RCC 7860 (cell line): Measurements from ENCODE around the gene ZNF22.
A peak's percentile ranks its signal among the peaks of the same experiment; 100 is the strongest.

Source experiments
- DNase-seq: peaks from one replicate; pipeline ENCODE4 v3.0.0-alpha.2; 2015; ENCODE audit warnings: low spot score
- FAIRE-seq: peaks from 2 replicates; lab custom pipeline; 2012; peaks lifted over from hg19 to GRCh38; lab: Jason Lieb, UNC

The ZNF22 gene

DNA sequence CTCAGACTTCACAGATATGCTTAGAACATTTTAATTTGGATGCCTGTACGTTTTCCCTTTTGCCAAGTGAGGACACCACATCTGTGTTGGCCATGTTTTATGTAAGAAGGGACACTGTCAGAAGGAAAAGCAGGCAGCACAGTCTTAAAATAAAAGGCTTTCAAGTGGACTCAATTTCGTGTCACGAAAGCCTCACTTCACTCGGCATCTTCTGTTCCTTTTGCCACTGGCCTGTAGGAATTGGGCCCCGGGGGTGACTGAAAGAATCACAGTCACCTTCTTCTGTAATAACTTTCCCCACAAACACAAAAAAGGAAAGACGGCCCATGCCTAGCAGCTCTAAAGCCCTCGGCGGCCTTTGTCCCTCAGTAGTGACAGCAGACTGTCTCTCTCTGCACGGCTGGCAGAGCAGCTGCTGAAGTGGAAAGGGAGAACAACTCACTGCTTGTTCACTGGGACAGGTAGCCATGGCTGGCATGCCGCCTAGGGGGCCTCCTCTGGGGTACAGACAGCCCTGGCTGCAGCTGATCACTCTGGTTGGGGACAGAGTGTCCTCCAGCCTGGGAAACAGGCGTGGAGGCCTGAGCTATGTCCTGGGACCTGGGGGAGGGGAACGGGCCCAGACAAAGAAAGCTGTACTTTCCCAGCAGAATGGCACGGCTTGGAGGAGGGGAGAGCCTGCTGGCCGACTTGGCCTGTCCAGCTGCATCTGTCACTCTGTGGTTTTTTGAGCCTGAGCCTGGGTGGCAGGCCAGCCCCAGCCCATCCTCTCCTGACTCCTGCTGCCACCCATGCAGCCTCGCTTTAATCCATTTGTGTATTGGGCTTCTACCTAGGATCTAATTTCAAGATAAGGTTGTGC, 36.7 kb upstream of the ZNF22 start:
- DNase-seq = peak; percentile 86

DNA sequence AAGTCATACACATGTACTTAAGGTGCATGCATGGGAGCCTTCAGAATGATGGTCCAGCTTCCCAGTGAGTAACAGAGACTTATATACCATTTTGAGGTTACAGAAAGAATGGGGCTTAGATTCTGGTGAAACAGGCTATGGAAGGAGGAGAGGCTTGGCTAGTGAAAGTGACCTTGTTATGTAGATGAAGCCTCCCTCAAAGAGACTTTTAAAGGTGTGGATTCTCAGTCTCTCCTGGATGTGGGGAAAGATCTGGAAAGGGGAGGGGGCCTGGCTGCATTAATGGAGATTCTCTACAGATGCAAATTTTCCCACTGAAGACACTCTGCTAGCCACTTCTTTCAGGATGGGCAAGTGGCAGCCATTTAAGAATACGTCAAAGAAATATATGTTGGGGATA, 35.6 kb upstream of the ZNF22 start:
- no peak for DNase-seq
- no peak for FAIRE-seq

More for the DNA sequence above, 36.7 kb upstream of the ZNF22 start:
- FAIRE-seq = peak; percentile 81

DNA sequence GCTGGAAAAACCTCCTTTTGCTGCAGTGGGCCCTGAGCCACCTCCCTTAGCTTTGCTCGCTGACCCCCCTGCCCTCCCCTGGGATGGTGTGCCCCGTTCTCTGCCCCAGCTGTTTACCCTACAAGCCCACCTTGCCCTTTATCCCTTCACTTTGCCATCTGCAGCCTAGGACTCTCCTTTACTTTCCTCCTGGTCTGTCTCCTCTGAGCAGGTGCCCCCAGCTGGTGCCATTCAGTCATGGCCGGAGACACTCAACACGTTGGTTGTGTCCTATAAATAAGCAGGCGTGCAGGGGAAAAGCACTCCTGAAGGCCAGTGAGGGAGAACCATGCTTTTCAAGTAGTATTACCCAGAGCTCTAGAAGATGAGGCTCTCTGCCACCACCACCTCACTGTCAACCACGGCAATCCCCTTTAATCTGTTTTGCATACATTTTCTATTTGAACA, 35.0 kb upstream of the ZNF22 start:
- FAIRE-seq = no peak
- no peak for DNase-seq

DNA sequence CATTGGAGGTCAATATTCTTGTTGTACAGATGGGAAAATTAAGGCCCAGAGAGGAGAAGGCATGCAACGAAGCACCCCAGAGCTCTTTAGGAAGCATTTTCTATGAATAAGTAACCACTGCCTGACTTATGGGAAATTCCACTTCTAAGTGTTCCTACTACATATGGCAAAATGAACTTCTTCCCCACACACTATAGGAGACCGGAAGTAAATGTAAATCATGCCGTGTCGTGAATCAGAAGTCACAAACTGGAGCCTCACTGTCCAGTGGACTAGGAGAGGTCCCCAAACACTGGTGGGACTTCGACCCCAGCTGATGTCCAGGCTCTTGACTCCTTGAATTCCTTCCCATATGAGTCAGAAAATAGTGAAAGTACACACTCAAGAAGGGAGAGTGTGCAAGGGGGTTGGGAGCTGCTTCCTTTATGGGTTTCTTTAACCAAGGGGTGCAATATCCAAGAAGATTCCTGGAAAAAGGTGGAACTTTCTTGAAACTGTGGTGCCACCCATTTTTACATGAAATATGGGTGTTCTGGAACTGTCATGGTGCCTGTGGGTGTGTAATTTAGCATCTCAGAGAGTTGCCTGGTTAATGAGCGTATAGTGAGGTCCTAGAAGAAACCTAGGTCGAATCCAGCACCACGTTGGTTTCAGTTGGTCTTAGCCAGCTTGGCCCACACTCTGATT, 34.5 kb upstream of the ZNF22 start:
- FAIRE-seq (peak; percentile 79), DNase-seq (peak; percentile 81)

DNA sequence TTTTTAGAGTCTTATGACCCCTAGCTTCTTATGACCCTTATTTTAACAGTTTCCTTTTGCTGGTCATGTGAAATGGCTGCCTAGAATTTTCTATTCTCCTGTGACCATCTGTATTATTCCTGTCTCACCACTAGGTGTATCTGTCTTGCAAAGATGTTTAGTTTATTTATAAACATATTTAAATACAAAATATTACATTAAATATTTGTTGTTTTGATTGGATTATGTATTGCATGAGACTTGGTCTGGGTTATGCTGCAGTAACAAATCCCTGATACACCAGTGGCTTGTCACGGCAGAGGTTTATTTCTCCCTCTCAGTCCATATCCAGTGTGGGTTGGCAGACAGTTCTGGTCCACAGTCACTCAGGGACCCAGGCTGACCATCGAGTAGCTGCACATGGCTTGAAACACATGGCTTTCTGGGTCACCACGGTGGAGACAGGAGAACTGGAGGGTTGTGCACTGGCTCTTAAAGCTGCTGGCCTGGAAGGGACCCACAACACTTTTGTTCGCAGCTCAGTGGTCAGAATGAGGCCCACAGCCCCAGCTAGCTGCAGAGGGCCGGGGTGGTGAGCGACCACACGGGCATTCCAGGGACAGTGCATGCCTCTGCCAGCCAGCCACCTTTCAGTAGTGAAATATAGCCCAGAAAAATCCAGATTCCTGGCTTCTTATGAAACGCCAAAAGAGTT, 33.8 kb upstream of the ZNF22 start:
- FAIRE-seq (peak; percentile 8), DNase-seq (no peak)

DNA sequence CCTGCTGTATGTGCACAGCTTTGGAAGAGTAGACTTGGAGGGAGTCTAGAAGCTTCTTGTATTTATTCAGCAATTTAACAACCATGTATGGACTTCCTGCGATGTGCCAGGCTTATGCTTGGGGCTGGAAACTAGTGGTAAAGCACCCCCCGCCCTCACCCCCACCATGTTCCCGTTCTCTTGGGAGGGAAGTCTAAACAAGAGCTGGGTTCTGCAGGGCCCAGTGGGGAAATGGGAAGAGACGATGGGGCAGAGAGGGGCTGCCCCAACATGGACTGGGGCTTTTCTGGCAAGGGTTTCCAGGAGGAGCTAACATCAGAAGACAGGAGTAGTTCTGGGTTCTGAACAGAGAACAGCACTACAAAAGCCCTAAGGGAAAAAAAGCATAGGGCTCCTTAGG, 33.1 kb upstream of the ZNF22 start:
- FAIRE-seq = no peak

DNA sequence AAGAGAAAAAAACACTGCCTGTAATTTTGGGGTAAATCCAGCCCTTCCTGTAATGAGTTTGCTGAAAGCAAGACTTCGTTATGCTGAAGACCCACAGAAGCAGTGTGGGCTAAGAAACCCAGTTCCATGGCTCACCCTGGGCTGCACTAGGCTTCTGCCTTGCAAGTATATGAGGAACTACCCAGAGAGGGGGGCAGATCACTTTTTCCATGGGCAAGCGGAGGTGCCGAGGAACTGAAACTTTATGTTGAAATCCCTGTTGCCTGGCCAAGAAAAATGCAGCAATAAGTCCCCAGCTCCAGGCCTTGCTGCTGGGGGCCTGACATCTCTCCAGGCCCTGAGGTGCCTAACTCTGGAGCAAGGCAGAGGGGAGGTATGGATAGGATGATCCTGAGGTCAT, 32.6 kb upstream of the ZNF22 start:
- no peak for FAIRE-seq
- DNase-seq = no peak

More for the DNA sequence above, 33.1 kb upstream of the ZNF22 start:
- no peak for DNase-seq

DNA sequence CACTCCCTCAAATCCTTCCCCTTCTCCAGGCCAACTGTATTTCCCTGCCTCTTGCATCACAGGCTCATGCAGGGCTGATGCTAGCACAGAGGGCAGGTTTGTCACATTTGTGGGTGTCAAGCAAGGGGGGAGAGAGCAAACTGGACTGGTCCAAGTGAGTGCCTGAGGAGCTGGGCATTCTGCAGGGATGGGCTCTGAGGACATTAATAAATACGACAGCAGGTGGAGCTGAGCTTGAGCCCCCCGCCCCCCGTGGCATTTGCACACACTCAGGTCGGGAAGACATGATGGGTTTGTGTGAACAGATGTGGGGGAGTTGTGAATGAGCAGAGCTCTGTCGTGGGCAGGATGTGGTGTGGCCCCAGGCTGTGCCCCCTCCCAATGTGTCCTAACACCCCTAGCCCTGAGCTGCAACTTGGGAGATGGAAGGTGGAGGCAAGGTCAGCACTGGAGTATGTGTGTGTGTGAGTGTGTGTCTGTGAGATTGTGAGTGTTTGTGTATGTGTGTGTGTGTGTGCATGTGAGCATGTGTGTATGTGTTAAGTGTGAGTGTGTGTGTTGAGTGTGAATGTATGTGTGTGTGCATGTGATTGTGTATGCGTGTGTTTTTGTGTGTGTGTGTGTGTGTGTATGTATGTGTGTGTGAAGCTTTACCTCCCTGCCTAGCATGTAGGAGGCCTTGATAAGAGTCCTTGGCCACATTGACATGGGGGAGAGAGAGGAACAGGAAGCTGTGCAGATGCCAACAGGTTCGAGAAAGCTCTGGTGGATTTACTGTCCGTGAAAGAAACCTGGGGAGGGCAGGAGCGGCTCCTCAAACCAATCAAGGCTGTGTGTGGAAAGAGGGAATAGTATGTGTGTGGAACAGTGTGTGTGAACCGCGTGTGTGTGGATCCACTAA, 32.0 kb upstream of the ZNF22 start:
- FAIRE-seq = no peak
- DNase-seq = no peak

DNA sequence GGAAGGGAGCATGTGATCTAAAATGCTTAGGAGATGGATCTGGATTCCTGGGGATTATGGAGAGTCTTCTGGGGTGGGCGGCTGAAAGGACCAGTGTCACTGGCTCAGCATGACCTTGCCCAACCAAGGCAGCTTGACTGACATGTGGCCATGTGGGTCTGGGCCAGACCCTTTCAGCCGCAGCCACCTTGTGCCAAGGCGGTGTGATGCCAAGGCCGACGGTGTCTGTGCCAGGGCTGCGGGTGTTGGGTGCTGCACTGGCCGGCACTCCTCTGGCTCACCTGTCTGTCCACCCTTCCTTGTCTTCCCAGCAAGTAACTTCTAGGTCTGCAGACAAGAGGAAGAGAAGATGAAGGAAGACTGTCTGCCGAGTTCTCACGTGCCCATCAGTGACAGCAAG, 30.9 kb upstream of the ZNF22 start:
- FAIRE-seq (no peak), DNase-seq (no peak)

DNA sequence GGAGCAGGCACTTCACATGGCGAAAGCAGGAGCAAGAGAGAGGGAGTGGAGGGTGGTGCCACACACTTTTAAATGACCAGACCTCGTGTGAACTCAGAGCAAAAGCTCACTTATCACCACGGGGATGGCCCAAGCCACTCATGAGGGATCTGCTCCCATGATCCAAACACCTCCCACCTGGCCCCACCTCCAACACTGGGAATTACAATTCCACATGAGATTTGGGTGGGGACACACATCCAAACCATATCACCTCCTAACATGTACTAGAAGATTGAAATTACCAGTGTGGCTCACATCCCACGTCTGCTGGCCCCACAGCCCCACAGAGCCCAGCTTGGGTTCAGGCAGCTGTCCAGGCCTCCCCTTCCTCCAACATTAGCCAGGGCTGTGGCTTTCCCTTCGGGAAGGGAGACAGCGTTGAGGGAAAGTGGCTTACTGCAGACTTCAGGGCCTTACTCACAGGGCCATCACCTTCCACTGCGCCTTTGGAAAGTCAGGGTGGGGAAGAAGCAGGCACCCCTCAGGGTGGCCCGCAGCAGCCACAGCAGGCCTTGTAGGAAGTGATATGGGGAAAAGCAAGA, 29.8 kb upstream of the ZNF22 start:
- DNase-seq (no peak), FAIRE-seq (no peak)

DNA sequence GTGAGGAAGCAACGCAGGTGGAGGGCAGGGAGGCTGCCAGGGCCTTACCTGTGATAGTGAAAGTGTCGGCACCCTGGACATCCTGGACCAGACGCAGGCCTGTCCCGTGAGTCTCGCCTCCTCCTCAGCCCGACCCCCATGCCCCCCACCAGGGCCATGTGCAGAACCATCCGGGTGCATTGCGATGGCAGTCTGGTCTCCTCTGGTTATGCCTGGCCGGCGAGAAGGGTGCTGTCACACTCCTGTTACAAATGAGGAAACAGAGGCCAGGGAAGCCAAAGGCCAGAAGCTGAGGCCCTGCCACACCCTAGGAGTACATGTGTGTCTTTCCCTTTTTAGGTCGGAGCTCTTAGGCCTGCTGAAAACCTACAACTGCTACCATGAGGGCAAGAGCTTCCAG, 29.3 kb upstream of the ZNF22 start:
- FAIRE-seq = no peak

DNA sequence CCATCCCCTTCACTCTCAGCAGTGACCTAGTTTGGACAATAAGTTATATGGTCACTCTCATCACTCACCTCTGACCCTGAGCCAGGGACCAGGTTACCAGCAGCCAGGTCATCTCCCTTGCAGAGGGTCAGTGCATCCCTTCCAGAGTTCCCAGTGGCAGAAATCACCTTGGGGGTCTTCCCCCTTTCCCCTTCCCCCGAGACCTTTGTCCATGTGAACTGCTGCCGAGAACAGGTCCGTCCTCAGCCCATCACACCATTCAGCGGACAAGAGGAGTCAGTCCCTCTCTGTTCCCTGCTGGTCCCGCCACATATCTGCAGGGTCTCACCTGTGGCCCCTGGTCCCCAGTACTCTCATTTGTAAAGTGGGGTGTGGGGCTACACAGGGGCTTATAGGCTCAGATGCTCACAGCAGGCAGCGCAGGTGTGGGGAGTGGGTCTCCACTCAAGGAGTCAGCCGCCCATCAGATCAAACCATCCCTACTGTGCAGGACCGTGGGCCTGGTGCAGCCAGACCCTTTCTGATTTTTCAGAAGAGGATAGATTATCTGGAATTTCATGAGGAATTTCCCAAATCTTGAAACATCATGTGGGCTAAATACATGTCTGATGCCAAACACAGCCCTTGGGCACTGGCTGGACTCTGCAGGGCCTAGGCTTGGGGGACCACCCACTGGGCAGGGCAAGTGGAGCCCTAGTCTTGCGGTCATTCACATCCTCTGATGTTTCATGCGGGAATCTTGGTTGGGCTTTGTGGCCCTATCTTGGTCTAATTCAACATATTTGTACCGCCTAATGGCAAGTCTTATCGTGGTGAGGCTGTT, 28.6 kb upstream of the ZNF22 start:
- FAIRE-seq (no peak), DNase-seq (no peak)

More for the DNA sequence above, 29.3 kb upstream of the ZNF22 start:
- DNase-seq = no peak

DNA sequence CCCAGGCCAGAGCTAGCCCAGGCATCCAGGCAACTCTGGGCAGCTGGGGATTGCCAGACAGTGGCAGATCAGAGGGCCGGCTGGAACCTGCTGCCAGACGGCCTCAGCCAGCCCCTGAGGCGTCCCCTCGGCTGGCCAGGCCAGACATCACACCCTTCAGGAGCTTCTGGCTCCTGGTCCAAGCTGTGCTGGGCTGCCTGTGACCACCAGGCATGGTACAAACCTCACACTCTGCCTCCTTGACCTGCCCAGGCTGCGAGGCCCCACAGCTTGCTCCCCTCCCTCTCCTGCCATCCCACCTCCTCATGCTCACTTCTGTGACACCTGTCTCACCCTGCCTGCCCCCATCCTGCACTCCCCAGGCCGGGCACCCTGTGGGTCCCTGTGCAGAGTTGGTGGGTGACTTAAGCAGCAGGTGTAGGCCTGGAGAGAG, 27.8 kb upstream of the ZNF22 start:
- FAIRE-seq = no peak

DNA sequence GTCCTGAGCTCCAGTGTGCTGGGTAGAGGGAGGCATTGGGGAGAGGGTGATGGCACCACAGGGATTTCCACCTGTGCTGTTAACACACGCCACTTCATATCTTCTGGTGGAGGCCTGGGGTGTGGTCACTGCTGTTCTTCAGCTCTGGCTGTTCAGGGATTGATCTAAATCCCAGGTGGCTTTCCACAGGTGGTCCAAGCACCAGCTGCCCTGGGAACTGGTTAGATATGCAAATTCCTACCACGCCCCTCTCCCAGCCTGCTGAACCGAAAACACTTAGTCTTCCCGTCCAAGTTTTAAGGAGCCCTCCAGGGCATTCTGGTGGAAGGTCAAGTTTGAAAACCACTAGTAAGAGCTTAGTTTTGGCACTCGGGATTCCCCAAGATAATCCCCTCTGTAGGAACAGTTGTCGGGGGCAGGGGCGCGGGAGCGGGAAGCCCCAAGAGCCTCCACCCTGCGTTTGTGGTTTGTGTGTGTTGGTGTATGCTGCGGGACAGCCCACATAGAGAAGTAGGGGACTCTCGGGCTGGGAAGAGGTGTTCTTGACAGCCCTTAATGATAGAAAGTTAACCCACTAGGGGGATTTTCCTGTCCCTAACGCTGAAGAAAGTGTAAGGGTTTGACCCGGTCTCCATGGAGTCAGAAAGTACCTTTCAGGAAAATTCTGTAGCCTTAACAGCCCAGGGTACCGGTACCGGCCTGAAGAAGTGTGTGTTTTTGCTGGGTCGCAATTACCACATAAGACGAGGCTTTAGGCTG, 27.2 kb upstream of the ZNF22 start:
- DNase-seq = no peak
- FAIRE-seq = no peak

More for the DNA sequence above, 27.8 kb upstream of the ZNF22 start:
- DNase-seq = no peak

DNA sequence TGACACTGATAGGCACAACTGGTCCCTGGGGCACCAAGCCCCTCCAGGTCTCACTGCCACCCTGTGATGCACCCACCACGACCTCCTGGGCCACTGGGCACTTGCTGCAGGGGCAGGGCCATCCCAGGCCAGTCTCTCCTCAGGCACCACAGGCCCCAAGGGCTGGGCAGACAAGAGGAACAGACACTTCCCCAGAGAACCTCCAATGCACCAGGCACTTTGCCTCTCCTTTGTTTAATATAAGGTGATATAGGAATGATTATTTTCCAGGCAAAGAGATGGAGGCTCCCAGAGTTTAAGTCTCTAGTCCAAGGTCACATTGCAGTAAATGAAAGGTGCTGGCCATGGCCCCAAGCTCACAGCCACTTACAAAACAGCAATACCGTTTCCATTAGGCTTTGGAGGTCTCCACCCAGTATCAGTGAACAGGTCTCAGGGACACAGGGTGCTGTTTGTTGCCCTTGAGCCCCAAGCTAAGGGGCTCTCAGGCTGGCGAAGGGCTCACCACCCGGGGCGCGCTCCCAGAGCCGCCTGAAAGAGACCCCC, 26.6 kb upstream of the ZNF22 start:
- no peak for FAIRE-seq
- DNase-seq = no peak

DNA sequence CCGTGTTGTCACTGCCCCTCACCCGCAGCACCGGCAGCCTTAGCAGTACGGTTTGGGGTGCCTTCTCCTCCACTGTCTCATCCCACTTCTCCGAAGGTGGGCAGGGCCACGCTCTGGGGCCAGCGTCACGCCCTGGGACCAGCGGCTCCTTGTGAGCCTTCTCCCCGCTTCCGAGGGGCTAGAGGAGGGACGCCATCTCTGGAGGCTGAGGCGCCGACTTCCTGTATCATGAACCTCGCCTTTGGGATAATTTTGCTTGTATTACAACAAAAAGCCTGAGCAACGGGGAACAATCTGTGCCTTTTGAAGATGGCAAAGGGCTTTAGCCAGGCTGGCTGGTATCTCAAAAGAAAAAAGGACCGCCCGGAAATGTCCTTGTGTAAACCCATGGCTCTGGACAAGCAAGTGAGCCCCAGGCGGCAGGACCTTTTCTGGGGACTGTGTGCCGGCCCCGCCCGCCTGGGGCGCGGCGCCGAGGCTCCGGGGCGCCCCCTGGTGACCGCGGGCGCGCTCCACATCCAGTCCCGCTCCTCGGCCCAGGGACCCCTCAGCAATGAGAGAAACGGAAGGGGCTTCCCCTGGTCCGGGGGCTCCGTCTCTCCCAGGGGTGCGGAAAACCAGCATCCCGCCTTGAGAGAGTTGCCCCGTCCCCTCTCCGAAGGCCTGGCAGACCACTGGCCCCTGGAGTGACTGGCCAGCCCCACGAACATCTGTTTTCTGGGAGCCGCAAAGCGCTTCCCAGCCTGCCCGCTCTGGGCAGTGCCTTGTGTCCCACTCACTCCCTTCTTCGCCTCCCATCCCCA, 25.9 kb upstream of the ZNF22 start:
- no peak for FAIRE-seq
- peak; percentile 61 for DNase-seq
